ENCODE measurements around the gene FXYD2. TPM values are rescaled to one million over a fixed set of nuclear protein-coding genes. Genes with fewer than 3 reads are reported as not detected.
A peak's percentile ranks its signal among the peaks of the same experiment; 100 is the strongest.

FXYD2 gene
- total and polyA plus RNA-seq, 2 donors (not counting 1 experiment from before 2014, with no cell fraction given) = 0.18 to 0.33 TPM

DNA sequence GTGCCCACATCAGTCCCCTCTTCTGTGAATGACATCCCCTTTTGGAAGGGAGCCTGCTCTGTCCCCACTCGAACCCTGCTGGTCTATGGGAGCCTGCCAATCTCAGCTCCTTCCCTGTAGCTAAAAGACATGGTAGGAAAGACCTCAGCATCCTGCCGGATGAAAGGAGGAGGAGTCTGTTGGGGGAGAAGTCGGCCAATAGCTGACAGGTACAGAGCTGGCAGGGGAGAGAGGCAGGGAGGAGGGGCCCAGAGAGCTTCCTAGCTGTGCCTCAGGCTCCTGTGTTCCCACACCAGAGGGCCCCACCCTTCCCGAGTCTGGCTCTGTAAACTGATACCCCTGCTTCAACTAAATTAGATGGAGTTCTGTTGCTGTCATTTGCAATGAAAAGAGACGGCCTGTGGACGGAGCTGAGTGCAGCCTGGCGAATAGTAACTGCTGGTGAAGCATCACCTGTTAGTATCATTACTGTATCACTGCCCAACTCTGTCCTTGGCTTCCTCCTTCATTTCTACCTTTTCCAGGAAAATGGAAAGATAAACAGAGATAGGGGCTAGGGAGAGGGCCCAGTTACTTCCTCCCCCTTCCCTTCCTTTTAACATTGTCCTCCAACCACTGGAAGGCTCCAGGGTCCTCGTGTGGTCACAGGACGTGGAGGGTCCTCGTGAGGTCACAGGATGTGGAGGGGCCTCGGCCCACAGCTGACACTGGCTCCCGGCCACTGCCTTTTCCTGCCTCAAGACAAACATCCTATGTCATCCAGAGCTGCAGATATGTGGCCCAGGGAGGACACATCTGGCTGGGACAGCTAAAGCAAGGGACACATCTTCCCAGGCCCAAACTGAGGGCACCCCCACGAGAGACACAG lies 36.8 kb upstream of the FXYD2 start:
- H3K9ac ChIP-seq (ENCODE audit: insufficient read depth, low read length) = no peak overlapping the region

DNA sequence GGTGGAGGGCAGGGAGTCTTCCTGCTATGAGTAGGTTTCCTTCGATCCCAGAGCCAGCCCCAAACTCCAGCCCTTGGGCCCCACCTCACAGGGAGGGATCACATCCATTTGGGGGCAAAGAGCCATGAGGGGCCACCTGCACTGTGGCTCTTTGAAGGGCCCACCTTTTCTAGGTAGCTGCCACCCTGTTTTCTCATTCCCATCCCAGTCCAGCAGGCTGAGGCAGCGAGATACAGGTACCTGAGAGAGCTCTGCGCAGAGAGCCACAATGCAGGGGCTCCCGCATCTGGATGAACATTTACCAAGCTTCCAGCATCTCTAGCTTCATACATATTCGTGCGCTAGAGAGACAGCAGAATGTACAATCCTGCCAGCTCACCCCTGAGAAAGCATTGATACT lies 35.6 kb upstream of the FXYD2 start:
- no peak overlapping the region for H3K4me3 ChIP-seq (replicated peaks in 1 of 4; ENCODE audit: control extremely low read depth in 1 of 4, insufficient read depth in 1 of 4, low read depth in 3 of 4, low read length in 4 of 4)
- no peak overlapping the region for H3K9ac ChIP-seq (ENCODE audit: insufficient read depth, low read length)
- no peaks in the 10 kb centered on the region for H3K9me3 ChIP-seq (ENCODE audit: control insufficient read depth, insufficient read depth, low read depth, low read length)
- DNase-seq (ENCODE audit: low read depth in 2 of 2) = no peak
- H4K20me1 ChIP-seq (ENCODE audit: control insufficient read depth, extremely low read depth, insufficient read depth, low read length) = no peaks in the 10 kb centered on the region
- no peak overlapping the region for H3K4me2 ChIP-seq (ENCODE audit: extremely low read depth, insufficient read depth, low read length)
- TF ChIP-seq EZH2 (IDR thresholded peaks at IDR 0.05; ENCODE audit: low read length, missing control alignments) = no peak
- TF ChIP-seq, protein P1, sequence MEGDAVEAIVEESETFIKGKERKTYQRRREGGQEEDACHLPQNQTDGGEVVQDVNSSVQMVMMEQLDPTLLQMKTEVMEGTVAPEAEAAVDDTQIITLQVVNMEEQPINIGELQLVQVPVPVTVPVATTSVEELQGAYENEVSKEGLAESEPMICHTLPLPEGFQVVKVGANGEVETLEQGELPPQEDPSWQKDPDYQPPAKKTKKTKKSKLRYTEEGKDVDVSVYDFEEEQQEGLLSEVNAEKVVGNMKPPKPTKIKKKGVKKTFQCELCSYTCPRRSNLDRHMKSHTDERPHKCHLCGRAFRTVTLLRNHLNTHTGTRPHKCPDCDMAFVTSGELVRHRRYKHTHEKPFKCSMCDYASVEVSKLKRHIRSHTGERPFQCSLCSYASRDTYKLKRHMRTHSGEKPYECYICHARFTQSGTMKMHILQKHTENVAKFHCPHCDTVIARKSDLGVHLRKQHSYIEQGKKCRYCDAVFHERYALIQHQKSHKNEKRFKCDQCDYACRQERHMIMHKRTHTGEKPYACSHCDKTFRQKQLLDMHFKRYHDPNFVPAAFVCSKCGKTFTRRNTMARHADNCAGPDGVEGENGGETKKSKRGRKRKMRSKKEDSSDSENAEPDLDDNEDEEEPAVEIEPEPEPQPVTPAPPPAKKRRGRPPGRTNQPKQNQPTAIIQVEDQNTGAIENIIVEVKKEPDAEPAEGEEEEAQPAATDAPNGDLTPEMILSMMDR (conservative IDR thresholded peaks at IDR 0.05 in 1 of 2, IDR thresholded peaks at IDR 0.05 in 1 of 2; ENCODE audit: low read depth in 1 of 2, low read length in 2 of 2) = no peak
- no peaks in the 10 kb centered on the region for H3K36me3 ChIP-seq (ENCODE audit: control insufficient read depth, insufficient read depth, low read length)
- no peaks in the 10 kb centered on the region for H3K79me2 ChIP-seq (ENCODE audit: control insufficient read depth, insufficient read depth, low read length)
- H3K27me3 ChIP-seq (ENCODE audit: control insufficient read depth, insufficient read depth, low read length) = no peaks in the 10 kb centered on the region
- no peak overlapping the region for H3K27ac ChIP-seq (ENCODE audit: insufficient read depth, low read length)
- H3K4me1 ChIP-seq (ENCODE audit: control insufficient read depth, extremely low read depth, insufficient read depth, low read length) = no peaks in the 10 kb centered on the region
- H2AFZ ChIP-seq (ENCODE audit: low read length) = no peak overlapping the region

More for the DNA sequence above, 36.8 kb upstream of the FXYD2 start:
- Histone ChIP-seq H3K36me3 (ENCODE audit: control insufficient read depth, insufficient read depth, low read length) (no peaks in the 10 kb centered on the region), H3K27ac (ENCODE audit: insufficient read depth, low read length) (no peak overlapping the region), H2AFZ (ENCODE audit: low read length) (no peak overlapping the region), H4K20me1 (ENCODE audit: control insufficient read depth, extremely low read depth, insufficient read depth, low read length) (no peaks in the 10 kb centered on the region), H3K4me2 (ENCODE audit: extremely low read depth, insufficient read depth, low read length) (no peak overlapping the region), H3K4me3 (replicated peaks in 1 of 4; ENCODE audit: control extremely low read depth in 1 of 4, insufficient read depth in 1 of 4, low read depth in 3 of 4, low read length in 4 of 4) (no peak overlapping the region), H3K4me1 (ENCODE audit: control insufficient read depth, extremely low read depth, insufficient read depth, low read length) (no peaks in the 10 kb centered on the region), H3K27me3 (ENCODE audit: control insufficient read depth, insufficient read depth, low read length) (no peaks in the 10 kb centered on the region), H3K9me3 (ENCODE audit: control insufficient read depth, insufficient read depth, low read depth, low read length) (no peaks in the 10 kb centered on the region), H3K79me2 (ENCODE audit: control insufficient read depth, insufficient read depth, low read length) (no peaks in the 10 kb centered on the region)
- no peak for TF ChIP-seq EZH2 (IDR thresholded peaks at IDR 0.05; ENCODE audit: low read length, missing control alignments)
- TF ChIP-seq, protein P1 (conservative IDR thresholded peaks at IDR 0.05 in 1 of 2, IDR thresholded peaks at IDR 0.05 in 1 of 2; ENCODE audit: low read depth in 1 of 2, low read length in 2 of 2) = no peak
- peak in 1 of 2 donors; percentile 52 for DNase-seq (ENCODE audit: low read depth in 2 of 2)

DNA sequence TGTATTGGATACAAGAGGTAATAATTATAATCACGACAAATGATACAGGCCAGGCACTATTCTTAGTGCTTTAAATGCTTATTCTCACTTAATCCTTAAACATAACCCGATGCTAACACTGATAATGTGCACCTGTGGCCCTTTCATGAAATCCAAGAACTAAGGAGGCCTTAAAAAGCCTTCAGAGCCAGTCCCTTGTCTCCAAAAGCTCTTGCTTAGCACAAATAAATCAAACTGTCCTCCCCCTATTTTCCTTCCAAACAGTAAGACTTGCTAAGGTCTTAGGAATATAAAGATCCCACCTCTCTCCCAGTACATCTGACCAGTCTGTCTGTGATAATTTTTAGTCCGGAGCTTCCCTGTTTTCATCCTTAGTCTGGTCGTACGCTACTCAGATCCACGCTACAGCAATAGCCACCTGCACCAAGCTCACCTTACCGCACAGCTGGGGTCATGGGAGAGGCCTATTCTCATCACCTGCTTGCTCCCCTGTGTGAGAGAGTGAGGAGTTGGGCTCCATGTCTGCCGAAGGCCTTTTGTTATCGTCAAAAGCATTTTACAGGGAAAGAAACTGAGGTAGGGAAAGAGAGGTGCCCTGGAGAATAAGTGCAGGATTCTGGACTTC lies 35.1 kb upstream of the FXYD2 start:
- Histone ChIP-seq H3K9me3 (ENCODE audit: control insufficient read depth, insufficient read depth, low read depth, low read length) (no peaks in the 10 kb centered on the region), H3K9ac (ENCODE audit: insufficient read depth, low read length) (no peak overlapping the region), H4K20me1 (ENCODE audit: control insufficient read depth, extremely low read depth, insufficient read depth, low read length) (no peaks in the 10 kb centered on the region), H3K79me2 (ENCODE audit: control insufficient read depth, insufficient read depth, low read length) (no peaks in the 10 kb centered on the region), H3K27me3 (ENCODE audit: control insufficient read depth, insufficient read depth, low read length) (no peaks in the 10 kb centered on the region), H3K4me2 (ENCODE audit: extremely low read depth, insufficient read depth, low read length) (no peak overlapping the region), H3K36me3 (ENCODE audit: control insufficient read depth, insufficient read depth, low read length) (no peaks in the 10 kb centered on the region), H3K4me3 (replicated peaks in 1 of 4; ENCODE audit: control extremely low read depth in 1 of 4, insufficient read depth in 1 of 4, low read depth in 3 of 4, low read length in 4 of 4) (no peak overlapping the region), H2AFZ (ENCODE audit: low read length) (no peak overlapping the region), H3K4me1 (ENCODE audit: control insufficient read depth, extremely low read depth, insufficient read depth, low read length) (no peaks in the 10 kb centered on the region), H3K27ac (ENCODE audit: insufficient read depth, low read length) (no peak overlapping the region)
- no peak for DNase-seq (ENCODE audit: low read depth in 2 of 2)
- TF ChIP-seq, protein P1 (conservative IDR thresholded peaks at IDR 0.05 in 1 of 2, IDR thresholded peaks at IDR 0.05 in 1 of 2; ENCODE audit: low read depth in 1 of 2, low read length in 2 of 2) = no peak
- TF ChIP-seq EZH2 (IDR thresholded peaks at IDR 0.05; ENCODE audit: low read length, missing control alignments) = no peak
